ENCODE data around the gene SNRK.
"Not testable (repeated sequence)": the region's sequence is repeated elsewhere in the genome, so short reads cannot be mapped to it uniquely, and the experiment has no call there.

SNRK gene

GRCh38 chr3:43345877-43346276 is 59.5 kb downstream of the SNRK start:
- DNase-seq (ENCODE audit: low read depth in 2 of 2) = peak in 1 of 2 donors; percentile 16

GRCh38 chr3:43346978-43347749 is 60.8 kb downstream of the SNRK start:
- DNase-seq (ENCODE audit: low read depth in 2 of 2) = no peak

- no peak for DNase-seq (ENCODE audit: low read depth in 2 of 2)
These were observed 61.4 kb downstream of the SNRK start for GRCh38 chr3:43347774-43348173.

GRCh38 chr3:43348350-43348749 is 62.0 kb downstream of the SNRK start:
- DNase-seq (ENCODE audit: low read depth in 2 of 2) = no peak

- DNase-seq (ENCODE audit: low read depth in 2 of 2) = no peak
These were observed 62.7 kb downstream of the SNRK start for GRCh38 chr3:43348852-43349574.

GRCh38 chr3:43349716-43350115 is 63.4 kb downstream of the SNRK start:
- no peak for DNase-seq (ENCODE audit: low read depth in 2 of 2)

- DNase-seq (ENCODE audit: low read depth in 2 of 2) = no peak
These were observed 67.1 kb downstream of the SNRK start for GRCh38 chr3:43353393-43353792.

GRCh38 chr3:43353923-43354670 is 67.8 kb downstream of the SNRK start:
- DNase-seq (ENCODE audit: low read depth in 2 of 2) = no peak

- not testable (repeated sequence) for DNase-seq (ENCODE audit: low read depth in 2 of 2)
These were observed 69.7 kb downstream of the SNRK start for GRCh38 chr3:43356033-43356432.

- no peak for DNase-seq (ENCODE audit: low read depth in 2 of 2)
These were observed 74.7 kb downstream of the SNRK start for GRCh38 chr3:43361077-43361476.

GRCh38 chr3:43362183-43362582 is 75.8 kb downstream of the SNRK start:
- DNase-seq (ENCODE audit: low read depth in 2 of 2) = no peak

- no peak for DNase-seq (ENCODE audit: low read depth in 2 of 2)
These were observed 76.6 kb downstream of the SNRK start for GRCh38 chr3:43362961-43363360.

- DNase-seq (ENCODE audit: low read depth in 2 of 2) = no peak
These were observed 77.4 kb downstream of the SNRK start for GRCh38 chr3:43363621-43364266.

GRCh38 chr3:43364494-43364893 is 78.2 kb downstream of the SNRK start:
- DNase-seq (ENCODE audit: low read depth in 2 of 2) = no peak

GRCh38 chr3:43364926-43365325 is 78.6 kb downstream of the SNRK start:
- no peak for DNase-seq (ENCODE audit: low read depth in 2 of 2)

GRCh38 chr3:43365601-43366305 is 79.4 kb downstream of the SNRK start:
- DNase-seq (ENCODE audit: low read depth in 2 of 2) = no peak

GRCh38 chr3:43366481-43366880 is 80.1 kb downstream of the SNRK start:
- DNase-seq (ENCODE audit: low read depth in 2 of 2) = no peak

GRCh38 chr3:43366885-43367284 is 80.5 kb downstream of the SNRK start:
- no peak for DNase-seq (ENCODE audit: low read depth in 2 of 2)

- no peak for DNase-seq (ENCODE audit: low read depth in 2 of 2)
These were observed 83.3 kb downstream of the SNRK start for GRCh38 chr3:43369404-43370292.

GRCh38 chr3:43370293-43370980 is 84.1 kb downstream of the SNRK start:
- no peak for DNase-seq (ENCODE audit: low read depth in 2 of 2)

All from stimulated activated CD4-positive, alpha-beta T cell treated with anti-CD3 and anti-CD28 coated beads, Interleukin-4, amount 100 ng/mL, for 48 hours (primary cell).